GM21423 (cell line): ENCODE results near the gene PINLYP.
"Not testable (repeated sequence)": the region's sequence is repeated elsewhere in the genome, so short reads cannot be mapped to it uniquely, and the experiment has no call there.

Experiments used
- ATAC-seq: cut with Tn5 transposase; IDR thresholded peaks from one replicate; pipeline ENCODE4 v1.9.1; 2021; ENCODE audit warnings: mild to moderate bottlenecking, moderate library complexity; ENCODE audit not compliant: unreplicated experiment

PINLYP gene

DNA sequence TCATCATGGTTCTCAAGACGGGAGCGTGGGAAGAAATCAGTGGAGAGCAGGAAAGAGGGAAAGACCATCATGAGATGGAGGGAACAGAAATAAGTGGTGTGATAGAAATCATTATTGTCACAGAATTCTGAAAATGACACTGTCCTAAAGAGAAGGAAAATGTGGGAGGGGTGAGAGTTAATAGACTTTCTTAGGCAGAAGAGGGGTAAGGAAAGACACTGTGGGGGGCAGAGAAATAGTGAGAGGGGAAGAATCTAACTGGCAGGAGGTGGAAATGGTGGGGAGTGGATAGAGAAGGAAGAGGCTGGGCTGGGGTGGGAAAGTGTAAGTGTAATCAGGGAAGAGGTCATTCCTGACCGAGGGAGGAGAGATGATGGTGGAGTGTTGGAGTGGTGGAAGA lies 3.2 kb downstream of the PINLYP start:
- ATAC-seq, result no peak

DNA sequence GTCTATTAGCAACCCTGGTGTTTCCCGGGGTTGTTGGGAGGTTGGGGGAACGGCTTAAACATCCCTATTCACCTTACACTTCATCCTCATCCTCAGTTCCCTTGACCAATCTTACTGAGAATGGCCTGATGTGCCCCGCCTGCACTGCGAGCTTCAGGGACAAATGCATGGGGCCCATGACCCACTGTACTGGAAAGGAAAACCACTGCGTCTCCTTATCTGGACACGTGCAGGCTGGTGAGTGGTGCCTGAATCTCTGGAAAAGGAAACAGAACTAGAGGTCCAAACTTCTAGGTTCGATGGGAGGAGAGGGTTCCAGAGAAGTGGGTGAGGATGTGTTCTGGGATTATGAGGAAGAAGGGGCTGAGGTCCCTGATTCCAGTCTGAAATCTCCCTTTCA lies 5.9 kb downstream of the PINLYP start:
- no peak for ATAC-seq

DNA sequence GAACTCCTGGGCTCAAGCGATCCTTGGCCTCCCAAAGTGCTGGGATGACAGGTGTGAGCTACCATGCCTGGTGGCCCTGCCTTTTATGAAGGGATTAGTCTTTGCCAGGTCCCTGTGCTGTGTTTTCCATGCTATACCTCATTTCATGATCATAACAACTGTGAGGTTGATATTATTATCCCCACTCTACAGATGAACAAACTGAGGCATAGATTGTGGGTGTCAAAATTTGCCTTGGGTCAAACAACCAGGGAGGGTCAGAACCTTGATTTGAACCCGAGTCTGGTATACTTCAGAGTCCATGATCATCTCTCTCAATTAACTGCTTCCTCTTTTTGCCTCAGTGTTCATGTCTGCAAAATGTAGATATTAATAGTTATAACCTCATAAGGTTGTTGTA lies 6.9 kb downstream of the PINLYP start:
- ATAC-seq, result no peak

DNA sequence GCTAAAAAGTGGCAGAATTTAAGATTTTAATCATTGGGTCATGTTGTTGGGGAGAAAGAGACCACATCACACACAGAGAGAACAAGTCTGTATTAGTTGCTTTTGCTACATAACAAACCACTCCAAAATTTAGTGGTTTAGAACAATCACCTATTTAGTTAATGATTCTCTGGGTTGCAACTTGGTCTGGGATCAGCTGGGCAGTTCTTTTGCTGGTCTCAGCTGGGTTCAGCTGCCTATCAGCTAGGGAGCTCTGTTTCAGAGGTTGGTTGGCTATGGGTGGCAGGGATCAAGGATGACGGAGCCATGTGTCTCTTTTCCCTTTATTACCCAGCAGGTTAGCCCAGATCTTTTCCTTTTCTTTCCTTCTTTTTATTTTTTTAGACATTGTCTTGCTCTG lies 8.9 kb downstream of the PINLYP start:
- ATAC-seq, result no peak

DNA sequence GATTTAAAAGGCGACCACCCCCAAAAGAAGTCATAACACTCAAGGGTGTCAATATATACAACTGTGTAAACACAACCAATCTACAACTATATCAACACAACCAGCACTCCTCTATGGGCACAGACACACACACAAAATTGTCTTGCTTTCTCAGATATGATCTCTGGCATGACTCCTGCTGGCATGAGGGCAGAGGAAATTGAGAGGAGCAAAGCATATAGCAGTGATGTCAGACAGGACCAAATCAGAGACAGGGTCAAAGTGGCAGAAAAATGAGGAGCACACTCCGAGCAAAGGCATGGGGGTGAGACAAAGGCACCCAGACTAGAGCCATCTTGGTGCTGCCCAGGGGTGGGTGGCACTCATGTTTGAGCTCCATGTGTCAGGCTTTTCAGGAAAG lies 10.7 kb downstream of the PINLYP start:
- no peak for ATAC-seq

DNA sequence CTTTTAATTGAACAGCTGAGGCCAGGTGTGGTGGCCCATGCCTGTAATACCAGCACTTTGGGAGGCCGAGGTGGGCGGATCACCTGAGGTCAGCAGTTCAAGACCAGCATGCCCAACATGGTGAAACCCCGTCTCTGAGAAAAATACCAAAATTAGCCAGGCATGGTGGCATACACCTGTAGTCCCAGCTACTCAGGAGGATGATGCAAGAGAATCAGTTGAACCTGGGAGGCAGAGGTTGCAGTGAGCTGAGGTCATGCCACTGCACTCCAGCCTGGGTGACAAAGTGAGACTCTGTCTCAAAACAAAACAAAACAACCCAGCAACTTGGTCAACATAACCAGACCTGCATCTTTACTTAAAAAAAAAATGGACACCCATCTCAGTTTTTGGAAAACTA lies 11.4 kb downstream of the PINLYP start:
- ATAC-seq, result not testable (repeated sequence)

DNA sequence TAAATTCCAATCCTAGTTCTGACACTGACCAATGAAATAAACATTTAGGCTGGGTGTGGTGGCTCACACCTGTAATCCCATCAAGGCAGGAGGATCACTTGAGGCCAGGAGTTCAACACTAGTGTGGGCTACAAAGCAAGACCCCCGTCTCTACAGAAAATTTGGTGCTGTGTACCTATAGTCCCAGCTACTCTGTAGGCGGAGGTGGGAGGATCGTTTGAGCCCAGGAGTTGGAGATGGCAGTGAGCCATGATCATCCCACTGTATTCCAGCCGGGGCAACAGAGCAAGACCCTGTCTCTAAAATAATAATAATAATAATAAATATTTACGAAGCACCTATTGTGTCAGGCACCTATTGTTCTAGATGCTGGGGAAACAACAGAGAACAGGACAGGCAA lies 13.7 kb downstream of the PINLYP start:
- no peak for ATAC-seq

DNA sequence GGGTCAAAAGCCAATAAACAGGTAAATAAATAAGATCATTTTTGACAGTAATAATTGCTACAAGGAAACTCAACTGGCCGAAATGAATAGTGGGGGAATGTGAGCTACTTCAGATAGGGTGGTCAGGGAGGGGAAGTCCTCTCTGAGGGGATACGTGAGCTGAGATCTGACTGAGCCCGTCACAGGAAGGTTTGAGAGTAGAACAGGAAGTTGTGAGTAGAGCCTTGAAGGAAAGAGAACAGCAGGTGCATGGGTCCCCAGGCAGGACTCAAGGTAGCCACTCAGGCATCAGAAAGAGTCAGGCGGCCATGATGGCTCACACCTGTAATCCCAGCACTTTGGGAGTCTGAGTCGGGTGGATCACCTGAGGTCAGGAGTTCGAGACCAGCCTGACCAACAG lies 14.1 kb downstream of the PINLYP start:
- no peak for ATAC-seq

DNA sequence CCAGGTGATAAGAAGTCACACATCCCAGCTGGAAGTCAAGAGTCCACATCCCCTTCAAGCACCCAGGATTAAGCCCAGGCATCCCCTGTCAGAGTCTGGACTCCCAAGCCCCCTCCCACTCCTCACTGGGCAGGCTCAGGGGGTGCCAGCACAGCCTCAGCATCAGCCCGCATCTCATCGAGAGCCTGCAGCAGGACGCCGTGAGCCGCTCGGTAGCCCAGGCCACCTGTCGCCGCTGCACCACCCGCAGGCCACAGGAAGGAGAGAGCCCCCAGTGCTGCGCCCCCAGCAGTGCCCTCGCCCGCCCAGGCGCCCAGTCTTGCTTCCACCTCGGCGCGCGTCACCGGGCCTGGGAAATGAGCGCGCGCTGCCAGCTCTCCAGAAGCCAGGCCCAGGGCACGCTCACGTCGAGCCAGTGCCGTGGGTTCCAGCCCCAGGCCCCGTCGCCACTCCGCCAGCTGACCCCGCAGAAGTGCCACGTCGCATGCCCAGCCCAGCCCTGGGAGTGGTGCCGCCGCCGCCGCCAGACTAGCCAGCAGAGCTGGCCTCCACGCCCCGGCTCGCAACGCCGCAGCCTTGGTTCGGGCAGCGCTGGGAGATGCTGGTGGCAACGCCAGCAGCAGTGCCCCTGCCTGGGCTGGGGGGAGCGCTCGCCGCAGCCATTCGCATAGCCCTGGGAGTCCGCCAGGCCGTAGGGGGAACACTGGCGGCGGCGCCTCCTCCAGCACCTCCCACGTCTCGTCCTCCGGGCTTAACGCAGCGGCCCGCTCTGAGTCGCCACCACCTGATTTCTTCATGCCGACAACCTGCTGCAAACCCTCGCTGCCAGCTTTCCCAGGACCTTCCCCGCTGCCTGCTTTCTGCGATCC lies 16.5 kb downstream of the PINLYP start:
- no peak for ATAC-seq

DNA sequence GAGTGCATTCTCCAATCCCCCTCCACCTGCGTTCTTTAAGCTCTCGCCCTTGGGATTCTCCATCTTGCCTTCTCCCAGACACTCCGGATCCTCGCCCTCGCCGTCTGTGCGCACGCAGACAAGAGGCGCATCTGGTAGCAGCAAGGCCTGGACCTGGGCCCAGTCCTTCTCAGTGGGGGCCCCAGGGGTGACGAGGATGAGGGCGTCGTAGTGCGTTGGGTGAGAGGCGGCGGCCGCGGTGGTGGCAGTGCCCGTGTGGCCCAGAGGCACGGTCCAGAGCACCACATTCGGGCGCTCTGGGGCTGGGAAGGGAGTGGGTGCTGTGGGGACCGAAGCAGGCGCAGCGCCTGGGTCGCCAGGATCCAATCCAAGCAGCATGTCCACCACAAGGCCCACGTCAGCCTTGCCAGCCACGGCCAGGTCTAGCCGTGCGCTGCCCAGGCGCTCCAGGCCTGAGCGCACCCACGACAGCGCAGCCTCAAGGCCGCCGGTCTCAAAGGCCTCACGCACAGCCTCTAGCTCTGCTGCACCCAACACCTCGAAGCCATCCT lies 17.3 kb downstream of the PINLYP start:
- no peak for ATAC-seq

DNA sequence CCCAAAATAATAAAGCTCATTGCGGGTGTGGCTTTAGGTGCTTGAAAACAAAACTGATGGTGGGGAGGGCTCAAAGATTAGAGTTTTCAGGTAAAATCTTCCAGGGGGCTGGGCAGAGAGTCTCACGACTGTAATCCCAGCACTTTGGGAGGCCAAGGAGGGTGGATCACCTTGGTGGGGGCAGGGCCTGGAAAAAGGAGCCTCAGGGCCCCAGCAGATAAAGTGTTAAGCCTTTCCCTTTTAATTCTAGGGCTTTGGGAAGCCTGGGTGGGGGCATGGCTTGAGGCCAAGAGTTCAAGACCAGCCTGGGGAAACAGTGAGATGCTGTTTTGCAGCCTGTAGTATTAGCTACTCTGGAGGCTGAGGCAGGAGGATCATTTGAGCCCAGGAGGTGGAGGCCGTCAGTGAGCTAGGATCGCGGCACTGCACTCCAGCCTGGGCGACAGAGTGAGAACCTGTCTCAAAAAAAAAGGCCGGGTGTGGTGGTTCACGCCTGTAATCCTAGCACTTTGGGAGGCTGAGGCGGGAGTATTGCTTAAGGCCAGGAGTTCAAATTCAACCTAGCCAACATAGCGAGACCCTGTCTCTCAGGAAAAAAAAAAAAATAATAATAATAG lies 18.6 kb downstream of the PINLYP start:
- ATAC-seq, result no peak

DNA sequence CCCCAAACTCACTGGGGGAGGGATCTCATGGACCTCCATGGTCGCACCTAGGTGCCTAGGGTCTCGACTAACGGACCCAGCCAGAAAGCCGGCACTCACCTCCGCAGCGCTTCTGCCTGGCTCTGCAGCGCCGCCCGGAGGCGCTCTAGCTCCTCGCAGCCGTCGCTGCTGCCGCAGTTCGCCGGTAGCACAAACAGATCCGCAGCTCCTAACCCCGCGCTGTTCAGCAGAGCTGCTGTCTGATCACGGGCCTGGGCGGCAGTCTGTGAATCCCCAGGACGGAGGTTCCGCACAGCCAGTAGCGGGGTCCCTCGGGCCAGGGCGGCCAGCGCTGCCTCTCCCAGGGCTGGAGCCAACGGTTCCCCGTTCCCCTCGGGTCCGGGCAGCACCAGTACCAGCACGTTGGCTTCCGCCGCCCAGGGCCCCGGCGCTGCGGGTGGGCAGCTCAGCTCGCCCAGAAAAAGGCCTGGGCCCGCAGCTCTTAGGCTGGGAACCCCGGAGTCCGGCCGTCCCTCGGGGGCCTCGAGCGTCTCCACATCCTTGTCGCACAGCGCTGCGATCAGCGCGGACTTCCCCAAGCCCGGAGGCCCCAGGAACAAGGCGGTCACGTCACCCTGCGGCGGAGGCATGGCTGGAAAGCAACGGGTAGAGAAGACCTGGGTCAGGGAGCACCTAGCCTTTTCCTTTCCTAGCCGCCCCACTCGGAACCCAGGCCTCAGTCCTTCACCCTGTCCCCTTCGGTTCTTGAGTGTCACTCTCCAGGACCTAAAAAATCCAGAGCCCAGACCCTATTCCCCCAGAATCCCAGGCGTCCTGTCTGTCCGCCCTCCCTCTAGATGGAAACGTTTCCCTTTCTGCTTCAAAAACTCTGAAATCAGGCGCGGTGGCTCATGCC lies 19.4 kb downstream of the PINLYP start:
- peak; percentile 27 for ATAC-seq

DNA sequence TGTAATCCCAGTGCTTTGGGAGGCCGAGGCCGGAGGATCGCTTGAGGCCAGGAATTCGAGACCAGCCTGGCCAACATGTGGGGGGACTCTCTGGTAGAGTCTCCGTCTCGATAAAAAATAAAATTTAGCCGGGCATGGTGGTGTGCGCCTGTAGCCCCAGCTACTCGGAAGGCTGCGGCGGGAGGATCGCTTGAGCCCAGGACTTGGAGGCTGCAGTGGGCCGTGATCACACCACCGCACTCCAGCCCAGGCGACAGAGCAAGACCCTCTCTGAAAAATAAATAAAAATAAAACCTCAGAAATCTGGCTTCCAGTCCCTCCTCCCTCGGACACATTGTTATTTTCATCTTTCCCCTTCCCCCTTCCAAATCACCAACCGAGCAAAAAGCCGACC lies 20.0 kb downstream of the PINLYP start:
- peak; percentile 0 for ATAC-seq

DNA sequence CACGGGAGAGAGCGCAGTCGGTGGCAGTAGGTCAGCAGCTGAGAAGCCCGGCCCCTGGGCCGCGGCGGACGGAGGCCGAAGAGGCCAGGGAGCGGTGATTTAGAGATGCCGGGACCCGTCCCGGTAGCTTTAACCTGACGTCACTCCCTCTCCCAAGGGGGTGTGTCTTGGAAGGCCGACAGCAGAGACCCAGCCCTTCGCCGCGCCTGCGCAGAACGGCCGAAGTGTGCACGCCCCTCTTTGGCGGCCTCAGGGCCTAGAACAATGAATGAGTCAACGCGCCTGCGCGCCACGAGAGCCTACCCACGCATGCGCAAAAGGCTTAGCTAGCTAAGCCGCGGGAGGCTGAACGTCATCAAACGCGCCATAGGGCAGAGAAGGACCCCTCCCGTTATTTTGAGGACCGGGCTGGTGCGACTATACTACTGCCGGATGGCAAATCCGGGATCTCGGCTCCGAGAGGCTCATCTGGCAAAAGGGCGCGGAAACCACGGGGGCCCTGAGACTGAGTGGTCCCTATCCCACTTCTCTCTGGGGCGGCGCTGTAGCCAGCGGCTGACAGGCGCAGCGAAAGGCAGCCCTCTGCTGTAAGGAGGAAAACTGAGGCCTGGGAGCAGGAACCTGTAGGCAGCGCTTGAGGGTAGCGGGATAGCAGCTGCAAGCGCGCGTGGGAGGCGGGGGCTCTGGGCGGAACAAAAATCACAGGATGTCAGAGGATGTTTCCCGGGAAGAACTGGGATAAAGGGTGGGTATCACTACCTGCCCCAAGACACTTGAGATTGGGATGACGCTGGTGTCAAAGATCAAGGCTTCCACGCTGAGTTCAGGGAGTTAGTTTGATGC lies 20.6 kb downstream of the PINLYP start, which contains the start of the genes IRGQ and ZNF576:
Gene IRGQ, minus strand, starts transcription at position 136 of the 843 bp plus-strand sequence. CDS start 796 bp downstream, outside the sequence.
Gene ZNF576, plus strand, starts transcription at position 597 of the 843 bp plus-strand sequence. CDS start 514 bp downstream, outside the sequence.
- peak; percentile 79 for ATAC-seq

DNA sequence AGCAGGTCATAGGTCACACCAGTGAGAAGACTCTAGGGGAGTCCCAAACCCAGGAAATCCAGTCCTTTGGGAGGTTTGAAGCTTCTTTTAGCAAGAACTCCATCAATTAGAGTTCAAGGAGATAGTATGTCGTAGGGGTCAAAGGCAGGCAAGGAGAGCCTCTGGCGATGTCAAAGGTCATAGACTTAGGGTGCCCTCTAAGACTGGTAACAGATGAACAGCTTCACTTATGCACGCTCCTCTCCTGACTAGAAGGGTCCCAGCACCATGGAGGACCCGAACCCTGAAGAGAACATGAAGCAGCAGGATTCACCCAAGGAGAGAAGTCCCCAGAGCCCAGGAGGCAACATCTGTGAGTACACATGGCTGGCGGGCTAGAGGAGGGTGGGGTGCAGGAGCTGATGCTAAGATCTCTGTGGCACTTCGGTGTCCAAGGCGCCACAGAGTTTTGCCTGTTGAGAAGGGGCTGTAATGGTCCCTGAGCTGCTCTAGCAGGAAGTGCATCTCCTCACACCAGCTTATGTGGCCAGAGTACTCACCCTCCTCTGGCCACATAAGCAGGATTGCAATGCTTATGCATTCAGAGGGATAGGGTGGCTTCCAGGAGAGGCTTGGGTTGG lies 21.4 kb downstream of the PINLYP start:
- no peak for ATAC-seq

DNA sequence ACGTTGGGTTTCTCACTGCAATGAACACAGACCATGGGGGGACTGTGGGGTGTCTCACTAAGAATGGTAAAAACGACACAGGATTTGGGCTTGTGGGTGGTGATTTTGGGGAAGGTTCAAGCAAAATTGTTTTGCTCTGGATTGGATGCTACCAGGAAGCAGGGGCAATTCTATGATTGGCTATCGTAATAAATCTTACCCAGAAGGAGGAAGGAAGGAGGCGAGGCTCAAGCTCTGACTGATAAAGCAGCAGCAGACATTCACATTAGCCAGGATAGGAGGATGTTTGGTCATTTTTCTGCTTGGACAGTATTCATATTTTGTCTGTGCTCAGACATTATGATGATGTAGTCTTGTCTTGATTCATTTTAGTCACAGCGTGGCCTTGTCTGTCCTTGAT lies 22.3 kb downstream of the PINLYP start:
- no peak for ATAC-seq

DNA sequence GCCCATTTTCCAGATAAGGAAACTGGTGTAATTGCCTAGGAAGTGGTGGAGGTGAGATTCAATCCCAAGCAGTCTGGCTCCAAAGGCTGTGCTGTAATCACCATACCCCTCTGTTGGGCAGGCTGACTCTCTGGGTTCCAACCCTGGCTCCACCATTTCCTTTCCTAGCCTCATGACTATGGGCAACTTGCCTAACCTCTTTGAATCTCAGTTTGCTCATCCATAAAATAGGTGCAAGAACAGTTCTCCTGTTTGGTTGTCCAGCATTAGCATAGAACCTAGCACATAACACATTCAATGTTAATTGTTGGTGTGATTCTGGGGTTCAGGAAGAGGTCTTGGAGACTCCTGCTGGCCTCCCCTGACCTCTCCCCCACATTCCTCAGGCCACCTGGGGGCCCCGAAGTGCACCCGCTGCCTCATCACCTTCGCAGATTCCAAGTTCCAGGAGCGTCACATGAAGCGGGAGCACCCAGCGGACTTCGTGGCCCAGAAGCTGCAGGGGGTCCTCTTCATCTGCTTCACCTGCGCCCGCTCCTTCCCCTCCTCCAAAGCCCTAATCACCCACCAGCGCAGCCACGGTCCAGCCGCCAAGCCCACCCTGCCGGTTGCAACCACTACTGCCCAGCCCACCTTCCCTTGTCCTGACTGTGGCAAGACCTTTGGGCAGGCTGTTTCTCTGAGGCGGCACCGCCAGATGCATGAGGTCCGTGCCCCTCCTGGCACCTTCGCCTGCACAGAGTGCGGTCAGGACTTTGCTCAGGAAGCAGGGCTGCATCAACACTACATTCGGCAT lies 23.0 kb downstream of the PINLYP start:
- no peak for ATAC-seq

DNA sequence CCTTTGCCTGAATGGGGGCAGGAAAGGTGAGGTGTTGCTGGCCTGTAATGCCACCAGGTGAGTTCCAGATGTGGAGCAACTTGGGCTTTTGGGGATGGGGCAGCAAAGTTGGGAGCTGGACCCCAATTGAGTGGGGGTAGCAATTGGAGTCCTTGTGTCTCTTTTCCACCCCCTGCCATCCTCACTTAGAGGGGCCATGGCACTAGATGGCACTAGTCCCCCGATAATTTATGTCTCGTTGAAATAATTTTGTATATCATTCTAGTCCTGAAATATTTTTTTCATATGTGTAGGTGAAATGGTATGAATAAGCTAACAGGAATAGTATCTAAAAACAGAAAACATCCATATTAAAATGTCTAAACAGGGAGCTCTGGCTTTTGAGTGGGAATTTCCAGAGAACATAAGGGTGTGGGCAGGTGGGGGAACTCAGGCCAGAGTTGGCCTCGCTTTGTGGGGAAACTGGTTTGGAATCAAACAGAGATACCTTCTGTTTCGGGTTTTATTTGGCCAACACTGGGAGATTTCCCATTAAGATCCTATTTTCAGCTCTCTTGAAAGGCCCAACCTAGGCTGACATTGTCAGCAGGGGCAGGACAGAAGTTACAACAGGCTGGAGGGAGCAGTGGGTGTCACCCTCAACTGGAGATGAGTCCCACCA lies 24.2 kb downstream of the PINLYP start:
- ATAC-seq, result no peak
